Measurements from ENCODE around the gene DEFB132.

DEFB132 gene

DNA sequence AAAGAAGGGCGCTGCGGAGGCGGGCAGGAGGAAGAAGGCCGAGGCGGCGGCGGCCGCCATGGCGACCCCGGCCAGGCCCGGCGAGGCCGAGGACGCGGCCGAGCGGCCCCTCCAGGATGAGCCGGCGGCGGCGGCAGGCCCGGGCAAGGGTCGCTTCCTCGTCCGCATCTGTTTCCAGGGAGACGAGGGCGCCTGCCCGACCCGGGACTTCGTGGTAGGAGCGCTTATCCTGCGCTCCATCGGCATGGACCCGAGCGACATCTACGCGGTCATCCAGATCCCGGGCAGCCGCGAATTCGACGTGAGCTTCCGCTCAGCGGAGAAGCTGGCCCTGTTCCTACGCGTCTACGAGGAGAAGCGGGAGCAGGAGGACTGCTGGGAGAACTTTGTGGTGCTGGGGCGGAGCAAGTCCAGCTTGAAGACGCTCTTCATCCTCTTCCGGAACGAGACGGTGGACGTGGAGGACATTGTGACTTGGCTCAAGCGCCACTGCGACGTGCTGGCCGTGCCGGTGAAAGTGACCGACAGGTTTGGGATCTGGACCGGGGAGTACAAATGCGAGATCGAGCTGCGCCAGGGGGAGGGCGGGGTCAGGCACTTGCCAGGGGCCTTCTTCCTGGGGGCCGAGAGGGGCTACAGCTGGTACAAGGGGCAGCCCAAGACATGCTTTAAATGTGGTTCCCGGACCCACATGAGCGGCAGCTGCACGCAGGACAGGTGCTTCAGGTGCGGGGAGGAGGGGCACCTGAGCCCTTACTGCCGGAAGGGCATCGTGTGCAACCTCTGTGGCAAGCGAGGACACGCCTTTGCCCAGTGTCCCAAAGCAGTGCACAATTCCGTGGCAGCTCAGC, 40.6 kb downstream of the DEFB132 start:
- DNase-seq (ENCODE audit: low spot score), result peak; percentile 76

- DNase-seq (ENCODE audit: low spot score), result no peak
These were observed 41.4 kb downstream of the DEFB132 start for GRCh38 chr20:298776-299391.

DNA sequence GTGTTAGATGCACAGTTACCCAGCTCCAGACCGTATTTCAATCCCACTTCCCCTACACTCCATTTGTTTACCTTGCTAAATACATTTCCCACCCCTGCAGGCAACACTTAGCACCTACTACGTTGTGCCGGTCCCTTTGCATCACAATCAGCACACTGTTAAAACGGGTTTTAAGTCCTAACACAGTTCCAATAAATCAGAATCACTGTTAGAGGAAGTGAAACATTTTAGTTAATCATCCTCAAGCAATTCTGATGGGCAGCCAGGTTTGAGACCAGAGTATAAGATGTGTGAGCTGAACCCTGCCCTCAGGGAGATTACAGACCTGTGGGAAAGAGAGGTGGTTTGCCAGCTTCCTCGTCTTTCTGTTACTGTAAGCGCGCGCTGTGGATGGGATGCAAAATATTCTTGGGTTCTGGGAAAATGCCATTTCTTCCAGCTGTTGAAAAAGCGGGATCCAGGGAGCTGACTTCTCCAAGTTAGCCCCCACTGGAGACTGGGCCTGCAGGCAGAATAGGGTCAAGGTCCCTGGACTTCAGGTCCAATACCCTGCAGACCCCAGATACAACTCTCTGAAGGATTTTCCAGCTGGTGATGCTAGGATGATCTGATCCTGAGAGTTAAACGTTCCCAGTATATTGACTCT, 42.9 kb downstream of the DEFB132 start:
- no peak for DNase-seq (ENCODE audit: low spot score)

DNA sequence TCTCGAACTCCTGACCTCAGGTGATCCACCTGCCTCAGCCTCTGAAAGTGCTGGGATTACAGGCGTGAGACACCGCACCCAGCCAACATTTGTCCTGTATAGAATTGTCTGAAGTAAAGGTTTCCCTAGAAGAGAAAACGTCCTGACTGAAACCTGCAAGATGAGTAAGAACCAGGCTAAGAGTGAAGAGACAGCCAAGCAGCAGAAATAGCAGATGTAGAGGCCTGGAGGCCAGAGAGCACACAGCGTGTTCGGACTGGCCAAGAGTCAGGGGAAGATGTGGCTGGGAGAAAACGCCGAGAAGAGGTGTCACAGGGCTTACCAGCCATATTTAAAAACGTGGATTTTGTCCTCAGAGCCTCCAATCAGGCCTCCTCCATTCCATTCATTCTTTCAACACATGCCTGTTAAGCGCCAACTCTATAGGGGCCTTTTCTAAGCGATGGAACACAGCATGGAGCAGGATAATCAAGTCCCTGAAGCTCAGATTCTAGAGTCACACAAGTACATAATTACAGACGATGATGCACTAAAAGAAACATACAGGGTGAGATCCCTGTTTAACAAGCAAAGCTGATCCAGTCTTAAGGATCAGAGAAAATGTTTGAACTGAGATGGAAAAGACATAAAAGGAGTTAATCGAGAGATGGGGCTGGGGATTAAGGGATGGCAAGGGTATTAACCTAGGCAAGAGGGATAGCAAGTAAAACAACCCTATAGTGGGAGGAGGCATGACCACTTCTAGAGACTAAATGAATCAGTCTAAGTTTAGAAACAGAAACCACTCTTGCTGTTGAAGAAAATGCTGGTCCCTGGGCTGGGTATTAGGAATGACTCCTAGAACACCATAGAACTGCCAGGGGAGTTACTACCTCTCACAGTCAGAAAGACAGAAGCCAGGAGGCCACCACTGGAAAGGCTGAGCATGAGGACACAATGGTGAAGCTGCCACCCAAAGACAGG, 44.6 kb downstream of the DEFB132 start:
- DNase-seq (ENCODE audit: low spot score), result no peak

- DNase-seq (ENCODE audit: low spot score), result no peak
These were observed 48.2 kb downstream of the DEFB132 start for GRCh38 chr20:305745-306144.

- no peak for DNase-seq (ENCODE audit: low spot score)
These were observed 51.0 kb downstream of the DEFB132 start for GRCh38 chr20:308427-309038.

DNA sequence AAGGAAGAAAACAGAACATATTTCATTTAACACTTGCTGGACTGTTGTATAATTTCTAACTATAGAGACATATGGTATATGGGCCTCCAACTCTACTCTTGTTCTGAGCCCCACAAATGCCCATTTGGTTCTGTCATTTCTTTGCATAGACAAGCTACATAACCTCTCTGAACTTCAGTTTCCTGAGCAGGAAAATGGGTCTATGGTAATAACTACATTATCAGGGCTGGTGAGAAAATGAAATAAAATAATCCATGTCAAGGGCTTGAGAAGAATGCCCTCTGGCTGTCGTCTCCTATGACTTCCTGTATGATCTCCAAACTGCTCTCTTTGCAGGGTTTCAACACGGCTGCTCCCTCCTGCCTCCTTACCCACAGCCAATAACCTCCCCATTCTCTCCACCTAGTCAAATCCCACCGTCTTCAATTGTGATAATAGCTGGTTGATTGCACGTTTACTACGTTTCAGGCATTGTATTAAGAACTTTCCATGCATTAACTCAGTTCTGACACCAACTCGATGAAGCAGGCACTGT, 51.8 kb downstream of the DEFB132 start:
- DNase-seq (ENCODE audit: low spot score), result no peak

GRCh38 chr20:309841-310644, 52.5 kb downstream of the DEFB132 start:
- DNase-seq (ENCODE audit: low spot score), result peak; percentile 99

DNA sequence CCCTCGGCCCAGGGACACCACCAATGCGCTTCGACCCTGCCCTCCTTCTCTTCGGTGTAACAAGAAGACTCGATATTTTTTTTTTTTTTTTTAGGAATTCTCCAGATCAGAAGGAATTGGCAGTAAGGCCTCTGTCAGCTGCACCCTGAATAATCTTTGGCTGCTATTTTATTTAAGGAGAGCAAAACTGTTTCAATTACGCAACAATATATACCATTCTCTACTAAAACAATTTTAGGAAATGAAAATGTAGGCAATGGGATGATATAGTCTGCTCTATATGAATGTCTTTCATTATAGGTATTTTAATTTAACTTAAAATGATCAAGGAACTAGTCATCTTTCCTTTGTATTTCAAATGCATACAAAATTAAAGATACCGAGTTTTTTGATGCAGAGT, 53.1 kb downstream of the DEFB132 start:
- DNase-seq (ENCODE audit: low spot score), result no peak
